Thoracic aorta (tissue), 2 donors: ENCODE measurements around the gene NAT16. TPM values are rescaled to one million over a fixed set of nuclear protein-coding genes. Genes with fewer than 3 reads are reported as not detected.

Experiments used
- ATAC-seq: fragments of 150-250 bp; one replicate; pipeline ENCODE4 v1.8.0; 2017; ENCODE audit warnings: low read depth; ENCODE audit not compliant: insufficient number of reproducible peaks, low FRiP score
- DNase-seq: peaks from one replicate; pipeline ENCODE4 v3.0.0-alpha.2; 2020; ENCODE audit warnings: low spot score
- H3K27ac ChIP-seq, 2 donors: fragments of 200-600 bp; sonication (generic); 1 replicate in 1 of 2; 2 replicates in 1 of 2; pipeline ENCODE4 v1.5.1; 2016; ENCODE audit warnings: mild to moderate bottlenecking in 2 of 2, moderate library complexity in 2 of 2
- H3K27me3 ChIP-seq: fragments of 200-600 bp; sonication (generic); replicated peaks from 2 replicates; pipeline ENCODE4 v1.6.0; 2016; ENCODE audit warnings: mild to moderate bottlenecking; ENCODE audit not compliant: insufficient read depth
- H3K36me3 ChIP-seq: fragments of 200-600 bp; sonication (generic); one replicate; pipeline ENCODE4 v1.5.1; 2016
- H3K4me1 ChIP-seq, 2 donors: fragments of 200-600 bp; sonication (generic); 1 replicate in 1 of 2; 2 replicates in 1 of 2; pipeline versions ENCODE4 v1.5.1 to v1.6.0; 2016; ENCODE audit warnings: low read depth in 2 of 2, mild to moderate bottlenecking in 1 of 2; ENCODE audit not compliant: control insufficient read depth in 1 of 2
- H3K4me3 ChIP-seq: fragments of 200-600 bp; sonication (generic); 2 replicates; pipeline ENCODE4 v1.5.1; 2016; ENCODE audit warnings: mild to moderate bottlenecking
- H3K9me3 ChIP-seq: fragments of 200-600 bp; sonication (generic); 2 replicates; pipeline ENCODE4 v1.5.1; 2016
- total RNA-seq, 2 donors: library from RNA; depleted of rRNA; stranded (reverse); fragments of >200 nt; gene quantifications; one replicate each; pipeline versions ENCODE4 v1.1.0 to v1.2.3, GENCODE V29; 2016
- TF ChIP-seq, protein P1 (sequence below): fragments of 200-600 bp; sonication (generic); IDR thresholded peaks from one replicate; pipeline ENCODE4 v1.5.1; 2019; ENCODE audit warnings: antibody characterized with exemption

Gene NAT16
- total RNA-seq, 2 donors from 2014 or later = not detected

GRCh38 chr7:101140746-101141382 lies 39.2 kb downstream of the NAT16 start:
- no peak for ATAC-seq
- no peak overlapping the region for H3K27ac ChIP-seq
- H3K36me3 ChIP-seq = peaks cover 19% of the 10 kb centered on the region
- TF ChIP-seq, protein P1, sequence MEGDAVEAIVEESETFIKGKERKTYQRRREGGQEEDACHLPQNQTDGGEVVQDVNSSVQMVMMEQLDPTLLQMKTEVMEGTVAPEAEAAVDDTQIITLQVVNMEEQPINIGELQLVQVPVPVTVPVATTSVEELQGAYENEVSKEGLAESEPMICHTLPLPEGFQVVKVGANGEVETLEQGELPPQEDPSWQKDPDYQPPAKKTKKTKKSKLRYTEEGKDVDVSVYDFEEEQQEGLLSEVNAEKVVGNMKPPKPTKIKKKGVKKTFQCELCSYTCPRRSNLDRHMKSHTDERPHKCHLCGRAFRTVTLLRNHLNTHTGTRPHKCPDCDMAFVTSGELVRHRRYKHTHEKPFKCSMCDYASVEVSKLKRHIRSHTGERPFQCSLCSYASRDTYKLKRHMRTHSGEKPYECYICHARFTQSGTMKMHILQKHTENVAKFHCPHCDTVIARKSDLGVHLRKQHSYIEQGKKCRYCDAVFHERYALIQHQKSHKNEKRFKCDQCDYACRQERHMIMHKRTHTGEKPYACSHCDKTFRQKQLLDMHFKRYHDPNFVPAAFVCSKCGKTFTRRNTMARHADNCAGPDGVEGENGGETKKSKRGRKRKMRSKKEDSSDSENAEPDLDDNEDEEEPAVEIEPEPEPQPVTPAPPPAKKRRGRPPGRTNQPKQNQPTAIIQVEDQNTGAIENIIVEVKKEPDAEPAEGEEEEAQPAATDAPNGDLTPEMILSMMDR = no peak
- no peak for DNase-seq
- no peaks in the 10 kb centered on the region for H3K27me3 ChIP-seq
- H3K4me1 ChIP-seq = peaks cover 9 to 35% of the 10 kb centered on the region in 2 donors
- no peaks in the 10 kb centered on the region for H3K9me3 ChIP-seq
- no peak overlapping the region for H3K4me3 ChIP-seq

- H3K27me3 ChIP-seq = no peaks in the 10 kb centered on the region
- ATAC-seq = no peak
Observed at GRCh38 chr7:101140339-101140699, 39.8 kb downstream of the NAT16 start.

DNA sequence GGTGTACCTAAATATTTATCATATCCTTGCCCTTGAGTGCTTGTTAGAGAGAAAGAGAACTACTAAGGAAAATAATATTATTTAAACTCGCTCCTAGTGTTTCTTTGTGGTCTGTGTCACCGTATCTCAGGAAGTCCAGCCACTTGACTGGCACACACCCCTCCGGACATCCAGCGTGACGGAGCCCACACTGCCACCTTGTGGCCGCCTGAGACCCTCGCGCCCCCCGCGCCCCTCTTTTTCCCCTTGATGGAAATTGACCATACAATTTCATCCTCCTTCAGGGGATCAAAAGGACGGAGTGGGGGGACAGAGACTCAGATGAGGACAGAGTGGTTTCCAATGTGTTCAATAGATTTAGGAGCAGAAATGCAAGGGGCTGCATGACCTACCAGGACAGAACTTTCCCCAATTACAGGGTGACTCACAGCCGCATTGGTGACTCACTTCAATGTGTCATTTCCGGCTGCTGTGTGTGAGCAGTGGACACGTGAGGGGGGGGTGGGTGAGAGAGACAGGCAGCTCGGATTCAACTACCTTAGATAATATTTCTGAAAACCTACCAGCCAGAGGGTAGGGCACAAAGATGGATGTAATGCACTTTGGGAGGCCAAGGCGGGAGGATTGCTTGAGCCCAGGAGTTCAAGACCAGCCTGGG lies 41.8 kb downstream of the NAT16 start:
- Histone ChIP-seq H3K36me3 (peaks cover 25% of the 10 kb centered on the region), H3K27ac (peak overlapping the region; percentile 74 to 94), H3K4me3 (peak overlapping the region; percentile 59), H3K27me3 (no peaks in the 10 kb centered on the region), H3K9me3 (no peaks in the 10 kb centered on the region), H3K4me1 (peaks cover 9 to 38% of the 10 kb centered on the region in 2 donors)
- DNase-seq = peak; percentile 97
- ATAC-seq = peak; percentile 78
- TF ChIP-seq, protein P1 = peak; percentile 88

More at GRCh38 chr7:101140339-101140699, 39.8 kb downstream of the NAT16 start:
- Histone ChIP-seq H3K4me1 (peaks cover 9 to 40% of the 10 kb centered on the region in 2 donors), H3K27ac (no peak overlapping the region), H3K9me3 (no peaks in the 10 kb centered on the region), H3K4me3 (no peak overlapping the region), H3K36me3 (peaks cover 24% of the 10 kb centered on the region)
- TF ChIP-seq, protein P1 = no peak
- DNase-seq = no peak

- Histone ChIP-seq H3K27me3 (no peaks in the 10 kb centered on the region), H3K27ac (peak overlapping the region; percentile 74 to 94), H3K9me3 (no peaks in the 10 kb centered on the region), H3K36me3 (peaks cover 25% of the 10 kb centered on the region), H3K4me3 (peak overlapping the region; percentile 59), H3K4me1 (peaks cover 9 to 39% of the 10 kb centered on the region in 2 donors)
- DNase-seq (no peak), ATAC-seq (no peak)
- TF ChIP-seq, protein P1 = no peak
Observed at GRCh38 chr7:101137651-101138212, 42.4 kb downstream of the NAT16 start.

GRCh38 chr7:101134399-101134980 lies 45.6 kb downstream of the NAT16 start:
- peaks cover 9 to 68% of the 10 kb centered on the region in 2 donors for H3K4me1 ChIP-seq
- no peak overlapping the region for H3K4me3 ChIP-seq
- DNase-seq (no peak), ATAC-seq (no peak)
- H3K9me3 ChIP-seq = no peaks in the 10 kb centered on the region
- peaks cover 47% of the 10 kb centered on the region for H3K36me3 ChIP-seq
- H3K27me3 ChIP-seq = no peaks in the 10 kb centered on the region
- TF ChIP-seq, protein P1 = no peak
- peak overlapping the region; percentile 3 to 11 for H3K27ac ChIP-seq
